Stomach (tissue), 9 donors: ENCODE data around the gene TTC3. TPM values are rescaled to one million over a fixed set of nuclear protein-coding genes. Genes with fewer than 3 reads are reported as not detected.
"Not testable (repeated sequence)": the region's sequence is repeated elsewhere in the genome, so short reads cannot be mapped to it uniquely, and the experiment has no call there.

Experiments used
- DNase-seq, 2 donors: peaks; one replicate each; pipeline versions ENCODE4 v3.0.0 to v3.0.0-alpha.2; 2013 to 2019
- H3K27ac ChIP-seq, 5 donors: fragments of 200-600 bp in 4 of 5; sonication (generic) in 4 of 5; one replicate each; pipeline ENCODE4 v1.5.1; 2013 to 2019; ENCODE audit warnings: mild to moderate bottlenecking in 1 of 5, moderate library complexity in 1 of 5
- H3K27me3 ChIP-seq, 3 donors: fragments of 200-600 bp; sonication (generic); one replicate each; pipeline ENCODE4 v1.5.1; 2017 to 2019; ENCODE audit warnings: mixed run types in 1 of 3
- H3K36me3 ChIP-seq, 4 donors: fragments of 200-600 bp; sonication (generic); 1 replicate in 3 of 4; 2 replicates in 1 of 4; pipeline ENCODE4 v1.5.1; 2016 to 2019
- H3K4me1 ChIP-seq, 4 donors: fragments of 200-600 bp; sonication (generic); one replicate each; pipeline ENCODE4 v1.5.1; 2016 to 2019
- H3K4me3 ChIP-seq, 4 donors: fragments of 200-600 bp; sonication (generic) in 3 of 4; one replicate each; pipeline ENCODE4 v1.5.1; 2016 to 2019; ENCODE audit warnings: mild to moderate bottlenecking in 1 of 4
- H3K9me3 ChIP-seq, 4 donors: fragments of 200-600 bp; sonication (generic); one replicate each; pipeline ENCODE4 v1.5.1; 2016 to 2019
- CTCF ChIP-seq, 7 experiments: fragments of 450-650 bp in 4 of 7; fragments of 200-600 bp in 3 of 7; sonication (generic) in 3 of 7; IDR thresholded peaks; one replicate each; pipeline ENCODE4 v1.5.1; 2016 to 2019; ENCODE audit warnings: antibody characterized with exemption in 7 of 7, control low read depth in 2 of 7, mild to moderate bottlenecking in 1 of 7
- EP300 ChIP-seq: sonication (generic); formaldehyde crosslinking; IDR thresholded peaks from one replicate; pipeline ENCODE4 v1.6.1; 2017; ENCODE audit warnings: antibody characterized with exemption
- POLR2A ChIP-seq, 4 donors: fragments of 450-650 bp; IDR thresholded peaks; one replicate each; pipeline ENCODE4 v1.6.1; 2016; ENCODE audit warnings: antibody characterized with exemption in 4 of 4, control low read depth in 2 of 4, mild to moderate bottlenecking in 1 of 4, moderate library complexity in 1 of 4
- POLR2AphosphoS5 ChIP-seq, 3 donors: sonication (generic); formaldehyde crosslinking; IDR thresholded peaks; one replicate each; pipeline ENCODE4 v1.6.1; 2016; ENCODE audit warnings: antibody characterized with exemption in 3 of 3
- WGBS, 5 donors: extraction: QIAGEN DNeasy Blood & Tissue Kit in 3 of 5; methylation state at CpG; one replicate each; pipeline versions ENCODE4 v1.1.5 to v1.1.7; 2013 to 2018; 5-methylcytosine and 5-hydroxymethylcytosine counted together
- intact Hi-C: fragments of 100-400 bp; cut with DNase I; formaldehyde crosslinking; loops from one replicate; pipeline ENCODE4 v1.15.1; 2023; ENCODE audit warnings: low total_unique reads
- polyA plus RNA-seq, 3 donors: library from polyadenylated mRNA; stranded (reverse); fragments of 200-250 nt; gene quantifications; one replicate each; pipeline ENCODE4 v1.2.3, GENCODE V29; 2013
- total RNA-seq, 5 donors: library from RNA; depleted of rRNA; stranded (reverse); fragments of >200 nt; gene quantifications; one replicate each; pipeline versions ENCODE4 v1.1.0 to v1.2.3, GENCODE V29; 2014 to 2016
- donor health status: healthy with polysubstance abuse.
- donor health status: Bipolar disorder and iron deficiency.
- donor health status: healthy.

The TTC3 gene
- total and polyA plus RNA-seq, 8 donors, result 17.5 to 538 (median 143) TPM

- intact Hi-C loops, result no loop called here
- DNase-seq, result peak in 1 of 2 donors; percentile 25
- H3K4me3 ChIP-seq, result no peak overlapping the region
- H3K36me3 ChIP-seq, result peaks cover 21 to 74% (median 70%) of the 10 kb centered on the region in 4 donors
- WGBS, 5 donors, result 69 to 77% (median 75%) methylated on average over 4 of the region's 4 CpGs
- H3K27me3 ChIP-seq, result no peaks in the 10 kb centered on the region
- H3K9me3 ChIP-seq, result no peaks in the 10 kb centered on the region
- H3K27ac ChIP-seq, result no peak overlapping the region
- no peak for TF ChIP-seq CTCF (IDR thresholded peaks at IDR 0.05)
- no peak for TF ChIP-seq POLR2AphosphoS5 (IDR thresholded peaks at IDR 0.05)
- TF ChIP-seq EP300, result no peak
- no peak for TF ChIP-seq POLR2A (IDR thresholded peaks at IDR 0.05)
- H3K4me1 ChIP-seq, result no peaks in the 10 kb centered on the region
These were observed 66.8 kb downstream of the TTC3 start for GRCh38 chr21:37139902-37140301.

GRCh38 chr21:37143392-37143791, 70.3 kb downstream of the TTC3 start:
- intact Hi-C loops, H3K4me1 ChIP-seq: not testable (repeated sequence)
- WGBS, 5 donors, result 80 to 100% (median 93%) methylated on average over 1 to 5 of the region's 5 CpGs

GRCh38 chr21:37145635-37146111, 72.6 kb downstream of the TTC3 start:
- Histone ChIP-seq H3K4me3 (no peak overlapping the region), H3K4me1 (no peaks in the 10 kb centered on the region), H3K27me3 (no peaks in the 10 kb centered on the region), H3K36me3 (peaks cover 10 to 78% (median 72%) of the 10 kb centered on the region in 4 donors), H3K9me3 (no peaks in the 10 kb centered on the region), H3K27ac (peak overlapping the region in 1 of 5 donors; percentile 8)
- no peak for DNase-seq
- WGBS, 5 donors, result 68 to 79% (median 71%) methylated on average over 4 of the region's 4 CpGs
- TF ChIP-seq CTCF (IDR thresholded peaks at IDR 0.05) (no peak), POLR2AphosphoS5 (IDR thresholded peaks at IDR 0.05) (no peak), POLR2A (IDR thresholded peaks at IDR 0.05) (no peak), EP300 (no peak)
- intact Hi-C loops, result no loop called here

More at GRCh38 chr21:37143392-37143791, 70.3 kb downstream of the TTC3 start:
- not testable (repeated sequence) for H3K27ac ChIP-seq, H3K9me3 ChIP-seq, H3K27me3 ChIP-seq, DNase-seq, H3K4me3 ChIP-seq
- H3K36me3 ChIP-seq, result peaks cover 10 to 74% (median 69%) of the 10 kb centered on the region in 4 donors

- TF ChIP-seq POLR2A (IDR thresholded peaks at IDR 0.05) (no peak), POLR2AphosphoS5 (IDR thresholded peaks at IDR 0.05) (no peak), EP300 (no peak), CTCF (IDR thresholded peaks at IDR 0.05) (no peak)
- DNase-seq, result peak in 1 of 2 donors; percentile 30
- Histone ChIP-seq H3K9me3 (no peaks in the 10 kb centered on the region), H3K27ac (peak overlapping the region in 1 of 5 donors; percentile 8), H3K4me3 (no peak overlapping the region), H3K4me1 (no peaks in the 10 kb centered on the region), H3K27me3 (no peaks in the 10 kb centered on the region), H3K36me3 (peaks cover 10 to 72% (median 66%) of the 10 kb centered on the region in 4 donors)
- intact Hi-C loops, result no loop called here
- 68 to 88% (median 77%) methylated on average over 8 of the region's 8 CpGs for WGBS, 5 donors
These were observed 73.5 kb downstream of the TTC3 start for GRCh38 chr21:37146320-37147235.
